Mesendoderm (in vitro differentiated cells): ENCODE data around the gene GPR68.

Experiments used
- DNase-seq: peaks from one replicate; pipeline ENCODE4 v3.0.0; 2013
- H2AK5ac ChIP-seq: 2 replicates; pipeline ENCODE4 v1.6.1; 2013; ENCODE audit warnings: low read length, inconsistent platforms
- H2BK120ac ChIP-seq: 2 replicates; pipeline ENCODE4 v1.6.1; 2013; ENCODE audit warnings: low read depth, mild to moderate bottlenecking, low read length, moderate library complexity, mixed read lengths
- H2BK15ac ChIP-seq: replicated peaks from 2 replicates; pipeline ENCODE4 v1.6.1; 2013; ENCODE audit warnings: low read depth, mild to moderate bottlenecking, moderate library complexity
- H2BK5ac ChIP-seq: 2 replicates; pipeline ENCODE4 v1.6.1; 2013; ENCODE audit warnings: low read length, inconsistent platforms
- H3K18ac ChIP-seq: 2 replicates; pipeline ENCODE4 v1.6.1; 2013; ENCODE audit warnings: mild to moderate bottlenecking, low read length, mixed read lengths
- H3K23ac ChIP-seq: one replicate; pipeline ENCODE4 v1.6.1; 2013; ENCODE audit warnings: low read length
- H3K27ac ChIP-seq: 2 replicates; pipeline ENCODE4 v1.5.1; 2013; ENCODE audit warnings: low read depth, mild to moderate bottlenecking, inconsistent platforms, low read length, moderate library complexity
- H3K27me3 ChIP-seq: 2 replicates; pipeline ENCODE4 v1.6.1; 2013; ENCODE audit warnings: low read length, control low read depth, mild to moderate bottlenecking, inconsistent platforms; ENCODE audit not compliant: insufficient read depth, poor library complexity
- H3K36me3 ChIP-seq: 2 replicates; pipeline ENCODE4 v1.6.1; 2013; ENCODE audit warnings: low read length, inconsistent platforms; ENCODE audit not compliant: control insufficient read depth, insufficient read depth
- H3K4ac ChIP-seq: one replicate; pipeline ENCODE4 v1.6.1; 2013; ENCODE audit warnings: low read depth, mild to moderate bottlenecking, low read length, moderate library complexity
- H3K4me1 ChIP-seq: 2 replicates; pipeline ENCODE4 v1.6.1; 2013; ENCODE audit warnings: low read depth, low read length, inconsistent platforms; ENCODE audit not compliant: control insufficient read depth
- H3K4me2 ChIP-seq: 2 replicates; pipeline ENCODE4 v1.6.1; 2013; ENCODE audit warnings: low read length
- H3K4me3 ChIP-seq: 2 replicates; pipeline ENCODE4 v1.5.1; 2013; ENCODE audit warnings: mild to moderate bottlenecking, low read length
- H3K56ac ChIP-seq: one replicate; pipeline ENCODE4 v1.6.1; 2013; ENCODE audit warnings: low read length
- H3K79me1 ChIP-seq: 2 replicates; pipeline ENCODE4 v1.6.1; 2013; ENCODE audit warnings: low read length, inconsistent platforms
- H3K79me2 ChIP-seq: 2 replicates; pipeline ENCODE4 v1.6.1; 2013; ENCODE audit warnings: mild to moderate bottlenecking, low read length; ENCODE audit not compliant: control insufficient read depth, insufficient read depth
- H3K9ac ChIP-seq: 2 replicates; pipeline ENCODE4 v1.6.1; 2013; ENCODE audit warnings: low read length, inconsistent platforms
- H4K5ac ChIP-seq: one replicate; pipeline ENCODE4 v1.6.1; 2013; ENCODE audit warnings: low read length
- H4K8ac ChIP-seq: one replicate; pipeline ENCODE4 v1.6.1; 2013; ENCODE audit warnings: low read depth, mild to moderate bottlenecking, control low read depth, low read length, moderate library complexity
- WGBS: extraction: QIAGEN DNeasy Blood & Tissue Kit; methylation state at CpG from one replicate; pipeline ENCODE4 v1.1.7; 2013; ENCODE audit warnings: low lambda C conversion rate, missing lambda C conversion rate; ENCODE audit not compliant: insufficient coverage; ENCODE audit errors: extremely low coverage; 5-methylcytosine and 5-hydroxymethylcytosine counted together

Gene GPR68

DNA sequence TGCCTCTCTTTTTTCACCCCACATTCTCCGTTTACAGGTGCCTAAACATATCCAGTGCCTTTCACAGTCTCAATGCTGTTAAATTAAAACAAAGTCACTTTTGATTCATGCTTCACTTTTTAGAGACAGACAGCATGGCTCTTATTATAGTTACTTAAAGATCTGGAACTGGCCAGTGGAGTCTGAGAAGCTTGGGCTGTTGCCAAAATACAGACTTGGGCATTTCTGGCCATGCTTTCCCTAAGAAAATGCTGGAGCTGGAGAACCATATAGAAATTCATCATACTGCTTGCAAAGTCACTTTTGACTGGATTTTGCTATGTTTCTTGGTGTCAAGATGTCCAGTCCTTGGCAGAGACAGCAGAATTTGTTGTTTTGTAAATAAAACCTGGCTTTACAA is 12.2 kb upstream of the GPR68 start:
- H3K4ac ChIP-seq, result no peak overlapping the region
- H3K23ac ChIP-seq, result no peak overlapping the region
- no peak overlapping the region for H3K56ac ChIP-seq
- H2BK5ac ChIP-seq, result no peak overlapping the region
- DNase-seq, result no peak
- no peaks in the 10 kb centered on the region for H3K27me3 ChIP-seq
- H3K18ac ChIP-seq, result no peak overlapping the region
- WGBS, result no CpG with 5 or more reads among the region's 1 CpG
- no peak overlapping the region for H4K8ac ChIP-seq
- H3K27ac ChIP-seq, result no peak overlapping the region
- H3K79me2 ChIP-seq, result no peaks in the 10 kb centered on the region
- H2BK120ac ChIP-seq, result no peak overlapping the region
- H3K36me3 ChIP-seq, result no peaks in the 10 kb centered on the region
- no peak overlapping the region for H2AK5ac ChIP-seq
- H3K79me1 ChIP-seq, result no peaks in the 10 kb centered on the region
- H3K9ac ChIP-seq, result no peak overlapping the region
- H3K4me1 ChIP-seq, result peaks cover 4% of the 10 kb centered on the region
- no peak overlapping the region for H4K5ac ChIP-seq
- no peak overlapping the region for H2BK15ac ChIP-seq
- no peak overlapping the region for H3K4me3 ChIP-seq
- H3K4me2 ChIP-seq, result no peak overlapping the region

DNA sequence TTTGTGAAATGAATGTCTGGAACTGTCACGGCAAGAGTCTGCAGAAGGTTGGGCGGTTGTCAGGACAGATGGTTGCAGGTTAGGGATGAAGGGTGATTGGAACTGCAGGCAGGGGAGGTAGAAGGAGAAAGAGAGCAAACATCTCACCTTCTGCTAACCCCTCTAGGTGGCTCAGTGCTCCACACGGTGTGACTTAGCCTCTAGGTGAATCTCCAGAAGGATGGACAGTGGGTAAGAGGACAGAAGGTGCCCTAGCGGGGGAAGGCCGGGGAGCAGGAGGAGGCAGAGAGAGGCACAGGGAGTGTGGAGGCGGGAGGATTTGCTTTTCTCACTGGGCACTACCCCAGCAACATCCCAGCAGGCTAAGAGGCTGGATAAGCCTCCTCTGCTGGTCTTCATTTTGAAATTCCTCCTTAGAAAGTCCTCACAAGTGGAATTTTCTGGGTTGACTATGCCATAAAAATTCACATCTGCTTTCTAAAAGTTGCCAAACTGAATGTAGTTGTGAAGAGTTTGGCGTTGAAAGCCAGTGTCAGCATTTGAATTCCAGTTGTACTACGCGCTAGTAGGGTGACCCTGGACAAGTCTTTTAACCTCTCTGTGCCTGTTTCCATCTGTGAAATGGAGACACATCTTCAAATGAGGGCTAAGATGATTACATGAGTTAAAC is 10.7 kb upstream of the GPR68 start:
- no peak overlapping the region for H3K4me2 ChIP-seq
- peak; percentile 36 for DNase-seq
- H3K79me1 ChIP-seq, result no peaks in the 10 kb centered on the region
- H3K27me3 ChIP-seq, result no peaks in the 10 kb centered on the region
- H3K56ac ChIP-seq, result no peak overlapping the region
- no peak overlapping the region for H3K18ac ChIP-seq
- H3K23ac ChIP-seq, result no peak overlapping the region
- H3K4me3 ChIP-seq, result no peak overlapping the region
- H3K4ac ChIP-seq, result no peak overlapping the region
- no peak overlapping the region for H2BK15ac ChIP-seq
- H4K8ac ChIP-seq, result no peak overlapping the region
- WGBS, result no CpG with 5 or more reads among the region's 9 CpGs
- no peaks in the 10 kb centered on the region for H3K36me3 ChIP-seq
- no peaks in the 10 kb centered on the region for H3K79me2 ChIP-seq
- H2AK5ac ChIP-seq, result no peak overlapping the region
- no peak overlapping the region for H4K5ac ChIP-seq
- H2BK5ac ChIP-seq, result no peak overlapping the region
- H2BK120ac ChIP-seq, result no peak overlapping the region
- H3K9ac ChIP-seq, result no peak overlapping the region
- no peak overlapping the region for H3K27ac ChIP-seq
- H3K4me1 ChIP-seq, result peaks cover 4% of the 10 kb centered on the region

DNA sequence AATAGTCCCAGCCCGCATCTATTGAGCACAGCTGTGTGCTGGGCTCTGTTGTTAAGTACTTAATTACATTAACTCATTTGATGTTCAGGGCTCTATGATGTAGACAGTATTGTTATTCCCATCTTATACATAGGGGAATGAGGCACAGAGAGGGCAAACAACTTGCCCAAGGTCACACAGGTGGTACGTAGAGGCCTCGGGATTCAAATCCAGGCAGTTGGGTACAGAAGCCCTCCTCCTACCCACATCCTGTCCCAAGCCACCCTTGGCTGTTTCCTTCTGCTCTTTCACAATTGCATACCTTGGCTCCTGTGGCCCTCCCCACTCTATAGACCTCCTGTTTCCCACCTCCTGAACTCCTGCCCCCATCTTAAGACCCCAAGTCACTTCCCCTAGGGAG is 10.0 kb upstream of the GPR68 start:
- Histone ChIP-seq H3K9ac (no peak overlapping the region), H3K18ac (no peak overlapping the region), H3K56ac (no peak overlapping the region), H3K4me2 (no peak overlapping the region), H3K27ac (no peak overlapping the region), H3K4me3 (no peak overlapping the region), H2AK5ac (no peak overlapping the region), H3K4ac (no peak overlapping the region), H2BK15ac (no peak overlapping the region), H3K79me2 (no peaks in the 10 kb centered on the region), H3K27me3 (no peaks in the 10 kb centered on the region), H4K5ac (no peak overlapping the region), H2BK120ac (no peak overlapping the region), H2BK5ac (no peak overlapping the region), H3K23ac (no peak overlapping the region), H3K79me1 (no peaks in the 10 kb centered on the region), H3K4me1 (peaks cover 4% of the 10 kb centered on the region), H4K8ac (no peak overlapping the region), H3K36me3 (no peaks in the 10 kb centered on the region)
- no peak for DNase-seq
- no CpG with 5 or more reads among the region's 3 CpGs for WGBS

DNA sequence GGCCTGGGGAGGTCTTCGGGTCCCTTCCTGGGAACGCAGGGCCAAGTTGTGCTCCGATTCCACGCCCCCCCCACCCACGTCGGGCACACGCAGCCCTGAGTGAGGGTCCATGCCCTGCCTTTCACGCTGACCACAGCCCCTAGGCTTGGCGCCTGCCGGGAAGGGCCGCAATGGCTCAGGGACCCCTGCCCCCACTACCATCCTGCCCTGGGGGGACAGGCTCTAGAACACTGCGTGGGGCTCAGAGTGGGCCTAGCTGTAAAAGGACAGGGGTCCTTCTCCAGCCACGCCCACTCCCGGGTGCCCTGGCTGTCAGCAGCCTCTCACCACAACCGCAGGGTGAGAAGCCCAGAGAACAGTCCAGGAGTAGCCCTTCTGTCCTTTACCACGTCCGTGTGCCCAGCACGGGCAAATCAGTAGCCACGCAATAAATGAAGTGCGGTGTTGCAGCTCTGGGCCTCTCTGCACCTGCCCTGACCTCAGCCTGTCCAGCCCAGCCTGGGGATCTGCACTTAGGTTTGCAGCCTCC is 9.4 kb upstream of the GPR68 start:
- no peak overlapping the region for H2BK5ac ChIP-seq
- no peaks in the 10 kb centered on the region for H3K27me3 ChIP-seq
- no peak overlapping the region for H2BK120ac ChIP-seq
- DNase-seq, result no peak
- H3K79me2 ChIP-seq, result no peaks in the 10 kb centered on the region
- no peaks in the 10 kb centered on the region for H3K79me1 ChIP-seq
- H4K8ac ChIP-seq, result no peak overlapping the region
- WGBS, result no CpG with 5 or more reads among the region's 20 CpGs
- H3K4ac ChIP-seq, result no peak overlapping the region
- H3K4me1 ChIP-seq, result peaks cover 4% of the 10 kb centered on the region
- H3K4me2 ChIP-seq, result peak overlapping the region; percentile 56
- H3K4me3 ChIP-seq, result peak overlapping the region; percentile 20
- no peaks in the 10 kb centered on the region for H3K36me3 ChIP-seq
- no peak overlapping the region for H3K27ac ChIP-seq
- H4K5ac ChIP-seq, result no peak overlapping the region
- peak overlapping the region; percentile 62 for H3K9ac ChIP-seq
- H2AK5ac ChIP-seq, result no peak overlapping the region
- no peak overlapping the region for H2BK15ac ChIP-seq
- H3K23ac ChIP-seq, result no peak overlapping the region
- peak overlapping the region; percentile 80 for H3K56ac ChIP-seq
- peak overlapping the region; percentile 0 for H3K18ac ChIP-seq

DNA sequence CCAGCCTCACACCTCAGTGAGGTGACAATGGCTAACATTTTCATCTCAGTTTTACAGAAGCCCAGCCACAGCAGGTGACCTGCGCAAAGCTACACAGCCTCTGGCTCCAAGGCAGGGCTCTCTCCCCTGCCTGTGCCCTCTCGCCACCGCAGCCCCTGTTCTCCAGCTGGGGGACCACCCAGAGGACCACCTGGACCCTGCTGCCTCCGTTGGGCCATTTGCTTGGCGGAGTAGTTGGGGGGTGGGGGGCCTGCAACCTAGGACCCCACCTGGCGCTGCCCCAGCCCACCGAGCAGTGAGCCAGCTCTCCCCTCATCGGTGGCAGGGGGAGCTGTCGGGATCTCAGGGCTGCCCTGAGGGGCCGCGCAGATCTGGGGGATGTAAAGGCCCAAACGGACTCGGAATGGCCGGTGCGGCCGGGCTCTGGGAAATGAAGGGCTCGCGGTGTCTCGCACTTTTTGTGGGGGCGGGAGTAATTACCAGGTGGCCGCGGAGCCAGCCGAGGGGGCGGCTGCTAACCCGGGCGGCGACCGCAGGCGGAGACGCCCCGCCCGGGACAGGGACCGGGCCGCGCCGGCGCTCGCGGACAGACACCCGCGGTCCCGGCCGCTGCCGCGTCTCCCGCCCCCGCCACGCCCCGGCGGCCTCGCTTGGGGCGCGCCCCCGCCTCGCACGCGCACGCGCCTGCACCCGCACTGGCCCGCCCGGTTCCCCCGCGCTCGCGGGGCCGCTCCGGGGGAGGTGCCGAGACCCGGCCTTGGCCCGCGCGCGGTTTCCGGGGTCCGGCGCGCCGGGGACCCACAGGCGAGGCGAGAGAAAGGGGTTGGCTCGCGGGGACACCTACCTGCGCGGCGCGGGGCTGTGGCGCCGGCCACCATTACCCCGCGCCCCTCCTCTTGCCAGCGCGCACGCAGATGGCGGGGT is 8.6 kb upstream of the GPR68 start:
- no peak overlapping the region for H3K27ac ChIP-seq
- peak overlapping the region; percentile 20 for H3K4me3 ChIP-seq
- no peak overlapping the region for H2BK15ac ChIP-seq
- H3K9ac ChIP-seq, result peak overlapping the region; percentile 62
- H3K27me3 ChIP-seq, result no peaks in the 10 kb centered on the region
- H4K8ac ChIP-seq, result no peak overlapping the region
- peak overlapping the region; percentile 91 for H3K23ac ChIP-seq
- peak; percentile 68 for DNase-seq
- no peak overlapping the region for H2BK120ac ChIP-seq
- H3K4me2 ChIP-seq, result peak overlapping the region; percentile 72
- no peak overlapping the region for H2AK5ac ChIP-seq
- peak overlapping the region; percentile 80 for H3K56ac ChIP-seq
- no peaks in the 10 kb centered on the region for H3K79me1 ChIP-seq
- no peak overlapping the region for H4K5ac ChIP-seq
- H3K36me3 ChIP-seq, result no peaks in the 10 kb centered on the region
- no CpG with 5 or more reads among the region's 95 CpGs for WGBS
- no peak overlapping the region for H2BK5ac ChIP-seq
- H3K4me1 ChIP-seq, result peaks cover 4% of the 10 kb centered on the region
- H3K4ac ChIP-seq, result no peak overlapping the region
- H3K18ac ChIP-seq, result peak overlapping the region; percentile 0
- H3K79me2 ChIP-seq, result no peaks in the 10 kb centered on the region
